ENCODE data around the gene XPO5.

XPO5 gene

GRCh38 chr6:43515808-43516207 lies 60.0 kb downstream of the XPO5 start:
- peaks cover 39% of the 10 kb centered on the region for H3K4me1 ChIP-seq (ENCODE audit: insufficient read depth, low read length)
- H2AFZ ChIP-seq (ENCODE audit: low read depth, low read length), result no peak overlapping the region
- peak overlapping the region; percentile 89 for H3K4me2 ChIP-seq (ENCODE audit: insufficient read depth, low read length)
- H3K27me3 ChIP-seq (ENCODE audit: insufficient read depth, low read length, poor library complexity), result no peaks in the 10 kb centered on the region
- H3K27ac ChIP-seq (ENCODE audit: low read length), result peak overlapping the region; percentile 87
- peaks cover 20% of the 10 kb centered on the region for H4K20me1 ChIP-seq (ENCODE audit: insufficient read depth, low read length)
- H3K79me2 ChIP-seq (ENCODE audit: insufficient read depth, low read length), result peaks cover 58% of the 10 kb centered on the region
- peaks cover 71% of the 10 kb centered on the region for H3K36me3 ChIP-seq (ENCODE audit: insufficient read depth, low read length)
- ATAC-seq (ENCODE audit: insufficient read depth, low read depth), result no peak
- peak overlapping the region; percentile 85 for H3K9ac ChIP-seq (ENCODE audit: low read depth, low read length)
- TF ChIP-seq CTCF (IDR thresholded peaks at IDR 0.05; ENCODE audit: borderline replicate concordance, extremely low read depth, low read length, poor library complexity, severe bottlenecking) (no peak), EZH2 (IDR thresholded peaks at IDR 0.05; ENCODE audit: borderline replicate concordance, low read depth, low read length, severe bottlenecking) (no peak)
- no peaks in the 10 kb centered on the region for H3K9me3 ChIP-seq (ENCODE audit: insufficient read depth, low read length, severe bottlenecking)
- DNase-seq, result no peak
- H3K4me3 ChIP-seq (ENCODE audit: low read depth in 1 of 2, low read length in 2 of 2), result peak overlapping the region; percentile 82 to 85

GRCh38 chr6:43511824-43512415 lies 63.9 kb downstream of the XPO5 start:
- peaks cover 30% of the 10 kb centered on the region for H3K79me2 ChIP-seq (ENCODE audit: insufficient read depth, low read length)
- no peak for TF ChIP-seq CTCF (IDR thresholded peaks at IDR 0.05; ENCODE audit: borderline replicate concordance, extremely low read depth, low read length, poor library complexity, severe bottlenecking)
- H2AFZ ChIP-seq (ENCODE audit: low read depth, low read length), result no peak overlapping the region
- H3K4me1 ChIP-seq (ENCODE audit: insufficient read depth, low read length), result peaks cover 20% of the 10 kb centered on the region
- H4K20me1 ChIP-seq (ENCODE audit: insufficient read depth, low read length), result peaks cover 16% of the 10 kb centered on the region
- no peak overlapping the region for H3K4me2 ChIP-seq (ENCODE audit: insufficient read depth, low read length)
- no peak overlapping the region for H3K4me3 ChIP-seq (ENCODE audit: low read depth in 1 of 2, low read length in 2 of 2)
- no peak overlapping the region for H3K9ac ChIP-seq (ENCODE audit: low read depth, low read length)
- DNase-seq (no peak), ATAC-seq (ENCODE audit: insufficient read depth, low read depth) (no peak)
- H3K36me3 ChIP-seq (ENCODE audit: insufficient read depth, low read length), result peaks cover 55% of the 10 kb centered on the region
- H3K27me3 ChIP-seq (ENCODE audit: insufficient read depth, low read length, poor library complexity), result no peaks in the 10 kb centered on the region
- no peaks in the 10 kb centered on the region for H3K9me3 ChIP-seq (ENCODE audit: insufficient read depth, low read length, severe bottlenecking)
- H3K27ac ChIP-seq (ENCODE audit: low read length), result no peak overlapping the region

GRCh38 chr6:43510827-43511163 lies 65.0 kb downstream of the XPO5 start:
- Histone ChIP-seq H4K20me1 (ENCODE audit: insufficient read depth, low read length) (peaks cover 14% of the 10 kb centered on the region), H3K79me2 (ENCODE audit: insufficient read depth, low read length) (peaks cover 20% of the 10 kb centered on the region), H3K9ac (ENCODE audit: low read depth, low read length) (no peak overlapping the region), H3K4me1 (ENCODE audit: insufficient read depth, low read length) (peaks cover 17% of the 10 kb centered on the region), H3K27me3 (ENCODE audit: insufficient read depth, low read length, poor library complexity) (no peaks in the 10 kb centered on the region), H3K4me3 (ENCODE audit: low read depth in 1 of 2, low read length in 2 of 2) (no peak overlapping the region), H3K36me3 (ENCODE audit: insufficient read depth, low read length) (peaks cover 56% of the 10 kb centered on the region), H3K4me2 (ENCODE audit: insufficient read depth, low read length) (no peak overlapping the region), H2AFZ (ENCODE audit: low read depth, low read length) (no peak overlapping the region), H3K27ac (ENCODE audit: low read length) (no peak overlapping the region), H3K9me3 (ENCODE audit: insufficient read depth, low read length, severe bottlenecking) (no peaks in the 10 kb centered on the region)
- DNase-seq, result no peak
- no peak for ATAC-seq (ENCODE audit: insufficient read depth, low read depth)
- no peak for TF ChIP-seq CTCF (IDR thresholded peaks at IDR 0.05; ENCODE audit: borderline replicate concordance, extremely low read depth, low read length, poor library complexity, severe bottlenecking)
- TF ChIP-seq EZH2 (IDR thresholded peaks at IDR 0.05; ENCODE audit: borderline replicate concordance, low read depth, low read length, severe bottlenecking), result no peak
